ENCODE results near the gene BAG1.

Gene BAG1

GRCh38 chr9:33287087-33287490, 22.6 kb upstream of the BAG1 start:
- TF ChIP-seq SPI1 (IDR thresholded peaks at IDR 0.05; ENCODE audit: borderline replicate concordance, low read depth) (no peak), POLR2AphosphoS5 (IDR thresholded peaks at IDR 0.05; ENCODE audit: low read depth) (no peak), CTCF (IDR thresholded peaks at IDR 0.05; ENCODE audit: insufficient read depth, low read length) (peak; percentile 80), GABPA (IDR thresholded peaks at IDR 0.05; ENCODE audit: low read depth) (no peak)
- TF ChIP-seq, protein P1, sequence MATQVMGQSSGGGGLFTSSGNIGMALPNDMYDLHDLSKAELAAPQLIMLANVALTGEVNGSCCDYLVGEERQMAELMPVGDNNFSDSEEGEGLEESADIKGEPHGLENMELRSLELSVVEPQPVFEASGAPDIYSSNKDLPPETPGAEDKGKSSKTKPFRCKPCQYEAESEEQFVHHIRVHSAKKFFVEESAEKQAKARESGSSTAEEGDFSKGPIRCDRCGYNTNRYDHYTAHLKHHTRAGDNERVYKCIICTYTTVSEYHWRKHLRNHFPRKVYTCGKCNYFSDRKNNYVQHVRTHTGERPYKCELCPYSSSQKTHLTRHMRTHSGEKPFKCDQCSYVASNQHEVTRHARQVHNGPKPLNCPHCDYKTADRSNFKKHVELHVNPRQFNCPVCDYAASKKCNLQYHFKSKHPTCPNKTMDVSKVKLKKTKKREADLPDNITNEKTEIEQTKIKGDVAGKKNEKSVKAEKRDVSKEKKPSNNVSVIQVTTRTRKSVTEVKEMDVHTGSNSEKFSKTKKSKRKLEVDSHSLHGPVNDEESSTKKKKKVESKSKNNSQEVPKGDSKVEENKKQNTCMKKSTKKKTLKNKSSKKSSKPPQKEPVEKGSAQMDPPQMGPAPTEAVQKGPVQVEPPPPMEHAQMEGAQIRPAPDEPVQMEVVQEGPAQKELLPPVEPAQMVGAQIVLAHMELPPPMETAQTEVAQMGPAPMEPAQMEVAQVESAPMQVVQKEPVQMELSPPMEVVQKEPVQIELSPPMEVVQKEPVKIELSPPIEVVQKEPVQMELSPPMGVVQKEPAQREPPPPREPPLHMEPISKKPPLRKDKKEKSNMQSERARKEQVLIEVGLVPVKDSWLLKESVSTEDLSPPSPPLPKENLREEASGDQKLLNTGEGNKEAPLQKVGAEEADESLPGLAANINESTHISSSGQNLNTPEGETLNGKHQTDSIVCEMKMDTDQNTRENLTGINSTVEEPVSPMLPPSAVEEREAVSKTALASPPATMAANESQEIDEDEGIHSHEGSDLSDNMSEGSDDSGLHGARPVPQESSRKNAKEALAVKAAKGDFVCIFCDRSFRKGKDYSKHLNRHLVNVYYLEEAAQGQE (IDR thresholded peaks at IDR 0.05; ENCODE audit: insufficient replicate concordance, low read depth) = no peak
- 0 out of 2 replicates have a peak overlapping the region, but pooled peaks have one; percentile 12 for H3K27ac ChIP-seq (replicated peaks)
- H3K27me3 ChIP-seq (ENCODE audit: insufficient read depth, poor library complexity, severe bottlenecking) = no peaks in the 10 kb centered on the region
- peak; percentile 34 to 77 for DNase-seq (ENCODE audit: low read depth in 1 of 2, low spot score in 1 of 2)
- H3K4me3 ChIP-seq (replicated peaks; ENCODE audit: insufficient read depth, low read length) = no peak overlapping the region

GRCh38 chr9:33285502-33285901, 21.0 kb upstream of the BAG1 start:
- Histone ChIP-seq H3K4me3 (replicated peaks; ENCODE audit: insufficient read depth, low read length) (no peak overlapping the region), H3K27me3 (ENCODE audit: insufficient read depth, poor library complexity, severe bottlenecking) (no peaks in the 10 kb centered on the region), H3K27ac (replicated peaks) (no peak overlapping the region)
- peak in 1 of 2 experiments; percentile 5 for DNase-seq (ENCODE audit: low read depth in 1 of 2, low spot score in 1 of 2)
- TF ChIP-seq POLR2AphosphoS5 (IDR thresholded peaks at IDR 0.05; ENCODE audit: low read depth) (no peak), GABPA (IDR thresholded peaks at IDR 0.05; ENCODE audit: low read depth) (no peak), SPI1 (IDR thresholded peaks at IDR 0.05; ENCODE audit: borderline replicate concordance, low read depth) (no peak), CTCF (IDR thresholded peaks at IDR 0.05; ENCODE audit: insufficient read depth, low read length) (no peak)
- TF ChIP-seq, protein P1 (IDR thresholded peaks at IDR 0.05; ENCODE audit: insufficient replicate concordance, low read depth) = no peak

GRCh38 chr9:33277484-33277883, 13.0 kb upstream of the BAG1 start:
- TF ChIP-seq, protein P1 (IDR thresholded peaks at IDR 0.05; ENCODE audit: insufficient replicate concordance, low read depth) = no peak
- TF ChIP-seq POLR2AphosphoS5 (IDR thresholded peaks at IDR 0.05; ENCODE audit: low read depth) = no peak
- TF ChIP-seq SPI1 (IDR thresholded peaks at IDR 0.05; ENCODE audit: borderline replicate concordance, low read depth) = no peak
- no peak for TF ChIP-seq CTCF (IDR thresholded peaks at IDR 0.05; ENCODE audit: insufficient read depth, low read length)
- H3K27me3 ChIP-seq (ENCODE audit: insufficient read depth, poor library complexity, severe bottlenecking) = no peaks in the 10 kb centered on the region
- H3K27ac ChIP-seq (replicated peaks) = no peak overlapping the region
- no peak overlapping the region for H3K4me3 ChIP-seq (replicated peaks; ENCODE audit: insufficient read depth, low read length)
- DNase-seq (ENCODE audit: low read depth in 1 of 2, low spot score in 1 of 2) = no peak

All from HL-60 (cell line).